ENCODE measurements around the gene ITK. TPM values are rescaled to one million over a fixed set of nuclear protein-coding genes. Genes with fewer than 3 reads are reported as not detected.
"Not testable (repeated sequence)": the region's sequence is repeated elsewhere in the genome, so short reads cannot be mapped to it uniquely, and the experiment has no call there.

Gene ITK
- total and polyA plus RNA-seq, 12 donors = 0.22 to 2.7 (median 0.92) TPM; not detected in 1

DNA sequence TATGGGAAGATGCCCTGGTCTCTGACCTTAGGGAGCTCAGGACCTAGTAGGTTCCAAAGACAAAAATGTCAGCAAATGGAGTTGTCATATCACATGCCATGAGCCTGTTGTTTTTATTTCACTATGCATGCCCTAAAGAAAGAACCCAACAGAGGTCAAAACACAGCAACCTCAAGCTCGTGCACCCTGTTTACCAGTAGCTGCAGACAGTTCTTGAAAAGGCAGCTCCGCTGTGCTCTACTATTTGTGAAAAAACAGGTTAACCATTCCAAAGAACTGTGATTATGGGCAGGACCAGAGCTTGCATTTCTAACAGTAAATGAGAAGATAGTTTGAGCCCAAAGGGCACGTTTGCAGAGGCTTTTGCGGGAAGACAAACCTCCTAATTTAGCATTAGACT is 22.8 kb downstream of the ITK start:
- no peaks in the 10 kb centered on the region for H3K4me1 ChIP-seq (replicated peaks in 1 of 2)
- no peak overlapping the region for H3K4me3 ChIP-seq
- no peaks in the 10 kb centered on the region for H3K36me3 ChIP-seq (replicated peaks in 1 of 2)
- WGBS, 4 donors = 81 to 90% (median 85%) methylated on average over 4 of the region's 4 CpGs
- no peak for DNase-seq
- no peak overlapping the region for H3K27ac ChIP-seq
- intact Hi-C loops (cut with DNase I) = no loop called here
- H3K27me3 ChIP-seq = no peaks in the 10 kb centered on the region
- H3K9me3 ChIP-seq (replicated peaks in 1 of 3) = no peaks in the 10 kb centered on the region
- TF ChIP-seq, protein P1, sequence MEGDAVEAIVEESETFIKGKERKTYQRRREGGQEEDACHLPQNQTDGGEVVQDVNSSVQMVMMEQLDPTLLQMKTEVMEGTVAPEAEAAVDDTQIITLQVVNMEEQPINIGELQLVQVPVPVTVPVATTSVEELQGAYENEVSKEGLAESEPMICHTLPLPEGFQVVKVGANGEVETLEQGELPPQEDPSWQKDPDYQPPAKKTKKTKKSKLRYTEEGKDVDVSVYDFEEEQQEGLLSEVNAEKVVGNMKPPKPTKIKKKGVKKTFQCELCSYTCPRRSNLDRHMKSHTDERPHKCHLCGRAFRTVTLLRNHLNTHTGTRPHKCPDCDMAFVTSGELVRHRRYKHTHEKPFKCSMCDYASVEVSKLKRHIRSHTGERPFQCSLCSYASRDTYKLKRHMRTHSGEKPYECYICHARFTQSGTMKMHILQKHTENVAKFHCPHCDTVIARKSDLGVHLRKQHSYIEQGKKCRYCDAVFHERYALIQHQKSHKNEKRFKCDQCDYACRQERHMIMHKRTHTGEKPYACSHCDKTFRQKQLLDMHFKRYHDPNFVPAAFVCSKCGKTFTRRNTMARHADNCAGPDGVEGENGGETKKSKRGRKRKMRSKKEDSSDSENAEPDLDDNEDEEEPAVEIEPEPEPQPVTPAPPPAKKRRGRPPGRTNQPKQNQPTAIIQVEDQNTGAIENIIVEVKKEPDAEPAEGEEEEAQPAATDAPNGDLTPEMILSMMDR (IDR thresholded peaks at IDR 0.05) = no peak
- no peak for TF ChIP-seq POLR2A (IDR thresholded peaks at IDR 0.05)

DNA sequence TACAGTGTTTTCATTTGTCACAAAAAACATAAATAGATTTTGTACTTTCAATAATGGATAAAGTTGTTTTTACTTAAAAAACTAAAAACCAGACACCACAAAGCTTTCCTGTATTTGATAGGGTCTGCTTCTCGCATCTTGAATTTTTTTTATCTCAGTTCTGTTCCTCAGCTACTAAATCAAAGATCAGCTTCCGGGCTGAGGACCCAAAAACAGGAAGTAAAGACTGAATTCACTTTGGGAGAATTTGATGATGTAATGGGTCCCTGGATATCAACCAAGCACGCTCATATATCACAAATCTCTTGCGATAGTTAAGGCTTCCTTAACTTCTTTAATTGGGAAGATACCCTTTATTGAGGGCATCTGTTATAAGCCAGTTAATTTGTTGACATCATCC is 24.1 kb downstream of the ITK start:
- intact Hi-C loops (cut with DNase I) = no loop called here
- 55 to 64% (median 58%) methylated on average over 4 of the region's 4 CpGs for WGBS, 4 donors

DNA sequence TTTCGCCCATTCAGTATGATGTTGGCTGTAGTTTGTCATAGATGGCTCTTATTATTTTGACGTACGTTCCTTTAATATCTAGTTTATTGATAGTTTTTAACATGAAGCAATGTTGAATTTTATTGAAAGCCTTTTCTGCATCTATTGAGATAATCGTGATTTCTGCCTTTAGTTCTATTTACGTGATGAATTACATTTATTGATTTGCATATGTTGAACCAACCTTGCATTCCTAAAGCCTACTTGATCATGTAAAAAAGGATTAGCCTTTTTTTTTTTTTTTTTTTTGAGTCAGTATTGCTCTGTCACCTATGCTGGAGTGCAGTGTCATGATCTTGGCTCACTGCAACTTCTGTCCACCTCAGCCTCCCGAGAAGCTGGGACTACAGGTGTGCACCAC is 25.1 kb downstream of the ITK start:
- DNase-seq = no peak
- no peaks in the 10 kb centered on the region for H3K36me3 ChIP-seq (replicated peaks in 1 of 2)
- H3K4me3 ChIP-seq = no peak overlapping the region
- no peaks in the 10 kb centered on the region for H3K4me1 ChIP-seq (replicated peaks in 1 of 2)
- 74 to 84% (median 76%) methylated on average over 6 of the region's 6 CpGs for WGBS, 4 donors
- H3K9me3 ChIP-seq (replicated peaks in 1 of 3) = no peaks in the 10 kb centered on the region
- H3K27ac ChIP-seq = no peak overlapping the region
- H3K27me3 ChIP-seq = no peaks in the 10 kb centered on the region
- intact Hi-C loops (cut with DNase I) = no loop called here
- TF ChIP-seq, protein P1 (IDR thresholded peaks at IDR 0.05) = no peak
- TF ChIP-seq POLR2A (IDR thresholded peaks at IDR 0.05) = no peak

More for the DNA sequence above, 24.1 kb downstream of the ITK start:
- Histone ChIP-seq H3K36me3 (replicated peaks in 1 of 2) (no peaks in the 10 kb centered on the region), H3K27ac (no peak overlapping the region), H3K27me3 (no peaks in the 10 kb centered on the region), H3K9me3 (replicated peaks in 1 of 3) (no peaks in the 10 kb centered on the region), H3K4me1 (replicated peaks in 1 of 2) (no peaks in the 10 kb centered on the region), H3K4me3 (no peak overlapping the region)
- no peak for DNase-seq
- TF ChIP-seq POLR2A (IDR thresholded peaks at IDR 0.05) = no peak
- TF ChIP-seq, protein P1 (IDR thresholded peaks at IDR 0.05) = no peak

DNA sequence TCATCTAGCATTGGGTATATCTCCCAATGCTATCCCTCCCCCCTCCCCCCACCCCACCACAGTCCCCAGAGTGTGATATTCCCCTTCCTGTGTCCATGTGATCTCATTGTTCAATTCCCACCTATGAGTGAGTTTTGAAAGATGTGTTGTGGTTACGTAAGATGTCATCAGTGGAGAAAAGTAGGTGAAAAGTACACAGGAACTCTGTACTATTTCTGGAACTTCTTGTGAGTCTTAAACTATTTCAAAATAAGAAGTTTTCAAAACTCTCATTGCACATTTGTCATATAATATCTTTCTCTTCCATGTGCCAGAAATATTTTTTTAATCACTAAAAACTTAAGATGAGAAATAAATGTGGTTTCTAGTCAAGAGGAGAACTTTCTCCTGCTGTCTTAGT is 30.0 kb downstream of the ITK start:
- H3K9me3 ChIP-seq (replicated peaks in 1 of 3); intact Hi-C loops (cut with DNase I); H3K4me1 ChIP-seq (replicated peaks in 1 of 2); H3K36me3 ChIP-seq (replicated peaks in 1 of 2); H3K27ac ChIP-seq; H3K4me3 ChIP-seq; DNase-seq; H3K27me3 ChIP-seq: not testable (repeated sequence)
- 37 to 53% (median 49%) methylated on average over 1 of the region's 1 CpG for WGBS, 4 donors

DNA sequence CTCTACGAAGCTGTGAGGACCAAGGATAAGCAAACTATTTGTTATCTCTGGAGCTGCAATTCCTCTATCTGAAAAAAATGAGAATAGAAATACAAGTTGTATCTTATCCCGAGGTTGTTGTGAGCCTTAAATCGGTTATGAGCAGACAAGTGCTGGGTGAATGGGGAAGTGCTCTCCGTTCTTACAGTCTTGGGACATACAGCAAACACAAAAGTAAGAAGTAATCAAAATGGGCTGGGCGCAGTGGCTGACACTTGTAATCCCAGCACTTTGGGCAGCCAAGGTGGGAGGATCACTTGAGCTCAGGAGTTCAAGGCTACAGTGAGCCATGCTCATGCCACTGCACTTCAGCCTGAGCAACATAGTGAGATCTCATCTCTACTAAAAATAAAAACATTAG is 31.7 kb downstream of the ITK start:
- intact Hi-C loops (cut with DNase I) = no loop called here
- 70 to 76% (median 72%) methylated on average over 5 of the region's 5 CpGs for WGBS, 4 donors
- Histone ChIP-seq H3K27ac (no peak overlapping the region), H3K27me3 (no peaks in the 10 kb centered on the region), H3K9me3 (replicated peaks in 1 of 3) (no peaks in the 10 kb centered on the region), H3K4me1 (replicated peaks in 1 of 2) (no peaks in the 10 kb centered on the region), H3K4me3 (no peak overlapping the region), H3K36me3 (replicated peaks in 1 of 2) (no peaks in the 10 kb centered on the region)
- TF ChIP-seq, protein P1 (IDR thresholded peaks at IDR 0.05) = no peak
- TF ChIP-seq POLR2A (IDR thresholded peaks at IDR 0.05) = no peak
- no peak for DNase-seq

Data from adrenal gland (tissue), 12 donors.